HUES48 (cell line): Measurements from ENCODE around the gene DNAJC7.
A peak's percentile ranks its signal among the peaks of the same experiment; 100 is the strongest.

Experiments used
- H3K27ac ChIP-seq: one replicate; pipeline ENCODE4 v1.7.0; 2013; ENCODE audit warnings: low read depth, low read length, inconsistent platforms
- H3K27me3 ChIP-seq: 2 replicates; pipeline ENCODE4 v1.6.1; 2013; ENCODE audit warnings: mild to moderate bottlenecking, low read length; ENCODE audit not compliant: control insufficient read depth, insufficient read depth
- H3K36me3 ChIP-seq: 2 replicates; pipeline ENCODE4 v1.6.1; 2013; ENCODE audit warnings: low read length; ENCODE audit not compliant: control insufficient read depth, insufficient read depth
- H3K4me1 ChIP-seq: 2 replicates; pipeline ENCODE4 v1.6.1; 2013; ENCODE audit warnings: mild to moderate bottlenecking, low read length; ENCODE audit not compliant: control insufficient read depth, insufficient read depth
- H3K4me3 ChIP-seq: 2 replicates; pipeline ENCODE4 v1.5.1; 2013; ENCODE audit warnings: mild to moderate bottlenecking, low read depth, low read length
- H3K9ac ChIP-seq: 2 replicates; pipeline ENCODE4 v1.6.1; 2013; ENCODE audit warnings: mild to moderate bottlenecking, low read depth, low read length, moderate library complexity
- H3K9me3 ChIP-seq: 2 replicates; pipeline ENCODE4 v1.6.1; 2013; ENCODE audit warnings: low read length; ENCODE audit not compliant: control insufficient read depth, insufficient read depth

The DNAJC7 gene

DNA sequence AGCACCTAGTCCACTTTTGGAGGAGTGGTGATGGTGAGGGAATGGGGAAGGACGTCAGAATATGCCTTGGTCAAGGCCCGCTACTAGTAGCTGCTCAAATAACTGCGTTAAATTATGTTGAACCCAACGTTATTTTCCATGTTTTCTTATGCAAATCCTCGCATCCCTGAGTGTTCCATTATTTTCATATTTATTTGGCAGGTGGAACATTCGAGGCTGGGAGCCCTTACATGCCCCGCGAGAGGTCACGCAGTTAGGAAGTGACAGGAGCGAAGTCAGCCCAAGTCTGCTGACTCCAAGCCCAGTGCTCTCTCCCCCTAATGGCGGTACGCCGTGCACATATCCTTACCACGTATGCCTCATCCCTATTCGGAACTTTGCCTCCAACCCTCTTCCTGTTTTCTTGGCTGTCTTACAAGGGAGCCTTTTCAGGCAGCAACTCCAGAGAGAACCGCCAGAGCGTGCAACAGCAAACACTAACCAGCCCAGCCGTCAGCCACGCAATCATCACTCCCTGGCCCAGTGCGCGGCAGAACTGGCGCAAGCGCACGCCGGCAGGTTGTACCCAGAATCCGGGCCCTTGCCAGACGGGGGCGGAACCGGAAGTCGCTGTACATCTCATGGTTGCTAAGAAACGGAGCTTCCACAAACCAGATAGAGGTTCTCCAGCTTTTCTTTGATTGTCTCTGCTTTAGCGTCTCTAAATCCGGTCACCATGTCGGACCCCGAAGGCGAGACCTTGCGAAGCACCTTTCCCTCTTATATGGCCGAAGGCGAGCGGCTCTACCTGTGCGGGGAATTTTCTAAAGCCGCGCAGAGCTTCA lies 87.0 kb downstream of the DNAJC7 start, which contains the start of gene ODAD4:
TSS of gene ODAD4 (plus strand) at position 609 of the 824 bp plus-strand sequence. CDS start at position 716, 107 bp downstream.
- Histone ChIP-seq H3K9me3 (no peaks in the 10 kb centered on the region), H3K27ac (peak within 1 kb of the TSS; percentile 72), H3K4me1 (no peaks in the 10 kb centered on the region), H3K9ac (peak within 1 kb of the TSS; percentile 49), H3K4me3 (peak within 1 kb of the TSS; percentile 79), H3K27me3 (no peaks in the 10 kb centered on the region), H3K36me3 (no peaks in the 10 kb centered on the region)

DNA sequence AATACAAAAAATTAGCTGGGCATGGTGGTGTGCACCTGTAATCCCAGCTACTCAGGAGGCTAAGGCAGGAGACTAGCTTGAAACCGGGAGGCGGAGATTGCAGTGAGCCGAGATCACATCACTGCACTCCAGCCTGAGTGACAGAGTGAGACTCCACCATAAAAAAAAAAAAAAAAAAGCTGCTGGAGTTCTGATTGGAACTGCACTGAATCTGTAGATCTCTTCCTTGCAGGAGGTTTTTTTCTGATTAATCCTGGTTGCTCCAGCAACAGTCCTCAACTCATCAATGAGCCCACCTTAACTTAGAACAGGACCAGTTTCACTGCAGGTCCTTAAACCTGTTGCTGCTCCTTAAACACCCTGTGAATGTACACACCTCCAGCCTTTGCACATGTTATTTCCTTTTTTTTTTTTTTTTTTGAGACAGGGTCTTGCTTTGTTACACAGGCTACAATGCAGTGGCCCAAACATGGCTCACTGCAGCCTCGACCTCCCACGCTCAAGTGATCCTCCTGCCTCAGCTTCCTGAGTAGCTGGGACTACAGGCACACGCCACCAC lies 88.5 kb downstream of the DNAJC7 start:
- no peaks in the 10 kb centered on the region for H3K9me3 ChIP-seq
- no peaks in the 10 kb centered on the region for H3K27me3 ChIP-seq
- no peaks in the 10 kb centered on the region for H3K4me1 ChIP-seq
- no peak overlapping the region for H3K27ac ChIP-seq
- H3K9ac ChIP-seq = no peak overlapping the region
- H3K4me3 ChIP-seq = no peak overlapping the region
- no peaks in the 10 kb centered on the region for H3K36me3 ChIP-seq
